ENCODE measurements around the gene CENPT. TPM values are rescaled to one million over a fixed set of nuclear protein-coding genes. Genes with fewer than 3 reads are reported as not detected.

CENPT gene
- total RNA-seq, 2 donors from 2014 or later = 57.1 to 122 TPM

DNA sequence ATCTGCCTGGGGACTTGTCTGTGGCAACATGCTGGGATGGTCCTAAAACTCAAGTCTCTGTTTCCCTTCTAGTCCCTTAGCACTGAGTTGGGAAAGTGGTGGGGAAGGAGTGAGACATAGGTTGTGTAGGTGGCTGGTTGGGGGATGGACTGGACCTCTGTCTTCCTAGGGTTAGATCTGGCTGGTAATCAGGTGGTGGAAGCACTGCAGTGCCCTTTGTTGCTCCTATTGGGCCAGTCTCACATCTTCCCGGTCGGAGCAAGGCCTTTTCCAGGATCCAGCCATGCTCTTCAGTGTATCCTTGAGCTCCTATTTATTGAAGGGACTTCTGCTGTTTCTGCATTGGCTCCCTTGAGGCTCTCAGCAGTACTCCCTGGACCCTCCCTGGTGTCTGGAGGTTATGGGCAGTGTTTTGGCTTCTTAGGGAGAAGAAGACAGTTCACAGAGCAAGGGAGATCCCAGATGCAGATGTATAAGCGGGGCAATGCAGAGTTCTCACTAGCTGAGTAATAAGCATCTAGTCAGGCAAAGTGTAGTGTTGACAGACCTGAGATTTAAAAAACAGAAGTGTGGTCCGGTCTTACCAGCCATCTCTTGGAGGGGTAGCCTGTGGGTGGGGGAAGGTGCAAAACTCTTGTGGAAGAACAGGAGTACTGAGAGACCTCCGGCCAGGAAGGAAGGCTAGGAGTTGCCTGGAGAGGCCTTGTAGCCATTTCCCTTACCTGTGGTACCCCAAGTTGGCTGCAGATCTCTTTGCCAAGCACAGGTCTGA lies 2.0 kb downstream of the CENPT start:
- H3K4me3 ChIP-seq = no peak overlapping the region
- TF ChIP-seq, protein P1, sequence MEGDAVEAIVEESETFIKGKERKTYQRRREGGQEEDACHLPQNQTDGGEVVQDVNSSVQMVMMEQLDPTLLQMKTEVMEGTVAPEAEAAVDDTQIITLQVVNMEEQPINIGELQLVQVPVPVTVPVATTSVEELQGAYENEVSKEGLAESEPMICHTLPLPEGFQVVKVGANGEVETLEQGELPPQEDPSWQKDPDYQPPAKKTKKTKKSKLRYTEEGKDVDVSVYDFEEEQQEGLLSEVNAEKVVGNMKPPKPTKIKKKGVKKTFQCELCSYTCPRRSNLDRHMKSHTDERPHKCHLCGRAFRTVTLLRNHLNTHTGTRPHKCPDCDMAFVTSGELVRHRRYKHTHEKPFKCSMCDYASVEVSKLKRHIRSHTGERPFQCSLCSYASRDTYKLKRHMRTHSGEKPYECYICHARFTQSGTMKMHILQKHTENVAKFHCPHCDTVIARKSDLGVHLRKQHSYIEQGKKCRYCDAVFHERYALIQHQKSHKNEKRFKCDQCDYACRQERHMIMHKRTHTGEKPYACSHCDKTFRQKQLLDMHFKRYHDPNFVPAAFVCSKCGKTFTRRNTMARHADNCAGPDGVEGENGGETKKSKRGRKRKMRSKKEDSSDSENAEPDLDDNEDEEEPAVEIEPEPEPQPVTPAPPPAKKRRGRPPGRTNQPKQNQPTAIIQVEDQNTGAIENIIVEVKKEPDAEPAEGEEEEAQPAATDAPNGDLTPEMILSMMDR (IDR thresholded peaks at IDR 0.05) = no peak
- no peak for TF ChIP-seq POLR2A (IDR thresholded peaks at IDR 0.05)
- WGBS, 2 donors = 70 to 79% methylated on average over 5 of the region's 5 CpGs
- ATAC-seq (no peak), DNase-seq (no peak)
- peak overlapping the region; percentile 75 to 96 (median 90) for H3K27ac ChIP-seq
- peaks cover 61% of the 10 kb centered on the region for H3K4me1 ChIP-seq
- H3K9me3 ChIP-seq = no peaks in the 10 kb centered on the region
- no peaks in the 10 kb centered on the region for H3K36me3 ChIP-seq (replicated peaks in 1 of 2; ENCODE audit: insufficient read depth in 1 of 2, low read depth in 2 of 2)
- intact Hi-C loops (cut with DNase I) = no loop called here
- H3K27me3 ChIP-seq = no peaks in the 10 kb centered on the region

GRCh38 chr16:67844497-67844896 lies 3.0 kb downstream of the CENPT start:
- H3K9me3 ChIP-seq = no peaks in the 10 kb centered on the region
- H3K36me3 ChIP-seq (replicated peaks in 1 of 2; ENCODE audit: insufficient read depth in 1 of 2, low read depth in 2 of 2) = no peaks in the 10 kb centered on the region
- TF ChIP-seq, protein P1 (IDR thresholded peaks at IDR 0.05) = peak in 1 of 7 experiments; percentile 5
- no peak for TF ChIP-seq POLR2A (IDR thresholded peaks at IDR 0.05)
- no peak for ATAC-seq
- intact Hi-C loops (cut with DNase I) = no loop called here
- no peak overlapping the region for H3K27ac ChIP-seq
- H3K4me3 ChIP-seq = no peak overlapping the region
- 43 to 62% methylated on average over 1 to 4 of the region's 4 CpGs for WGBS, 2 donors
- H3K4me1 ChIP-seq = peaks cover 61% of the 10 kb centered on the region
- no peaks in the 10 kb centered on the region for H3K27me3 ChIP-seq
- DNase-seq = no peak

- Histone ChIP-seq H3K9me3 (no peaks in the 10 kb centered on the region), H3K36me3 (replicated peaks in 1 of 2; ENCODE audit: insufficient read depth in 1 of 2, low read depth in 2 of 2) (no peaks in the 10 kb centered on the region), H3K27me3 (no peaks in the 10 kb centered on the region), H3K4me1 (peaks cover 52% of the 10 kb centered on the region), H3K27ac (peak overlapping the region; percentile 96 to 99 (median 98)), H3K4me3 (peak overlapping the region; percentile 25 to 33)
- intact Hi-C loops (cut with DNase I) = no loop called here
- TF ChIP-seq, protein P1 (IDR thresholded peaks at IDR 0.05) = no peak
- TF ChIP-seq POLR2A (IDR thresholded peaks at IDR 0.05) = no peak
- DNase-seq (no peak), ATAC-seq (no peak)
- 7 to 12% methylated on average over 11 of the region's 11 CpGs for WGBS, 2 donors
Observed at GRCh38 chr16:67843343-67843765, 4.1 kb downstream of the CENPT start.

DNA sequence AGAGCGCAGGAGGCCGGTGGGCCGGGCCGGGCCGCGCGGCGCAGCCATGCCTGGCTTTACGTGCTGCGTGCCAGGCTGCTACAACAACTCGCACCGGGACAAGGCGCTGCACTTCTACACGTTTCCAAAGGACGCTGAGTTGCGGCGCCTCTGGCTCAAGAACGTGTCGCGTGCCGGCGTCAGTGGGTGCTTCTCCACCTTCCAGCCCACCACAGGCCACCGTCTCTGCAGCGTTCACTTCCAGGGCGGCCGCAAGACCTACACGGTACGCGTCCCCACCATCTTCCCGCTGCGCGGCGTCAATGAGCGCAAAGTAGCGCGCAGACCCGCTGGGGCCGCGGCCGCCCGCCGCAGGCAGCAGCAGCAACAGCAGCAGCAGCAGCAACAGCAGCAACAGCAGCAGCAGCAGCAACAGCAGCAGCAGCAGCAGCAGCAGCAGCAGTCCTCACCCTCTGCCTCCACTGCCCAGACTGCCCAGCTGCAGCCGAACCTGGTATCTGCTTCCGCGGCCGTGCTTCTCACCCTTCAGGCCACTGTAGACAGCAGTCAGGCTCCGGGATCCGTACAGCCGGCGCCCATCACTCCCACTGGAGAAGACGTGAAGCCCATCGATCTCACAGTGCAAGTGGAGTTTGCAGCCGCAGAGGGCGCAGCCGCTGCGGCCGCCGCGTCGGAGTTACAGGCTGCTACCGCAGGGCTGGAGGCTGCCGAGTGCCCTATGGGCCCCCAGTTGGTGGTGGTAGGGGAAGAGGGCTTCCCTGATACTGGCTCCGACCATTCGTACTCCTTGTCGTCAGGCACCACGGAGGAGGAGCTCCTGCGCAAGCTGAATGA lies 4.8 kb downstream of the CENPT start:
- Histone ChIP-seq H3K4me3 (peak overlapping the region; percentile 25 to 33), H3K36me3 (replicated peaks in 1 of 2; ENCODE audit: insufficient read depth in 1 of 2, low read depth in 2 of 2) (no peaks in the 10 kb centered on the region), H3K27ac (peak overlapping the region; percentile 96 to 99 (median 98)), H3K27me3 (no peaks in the 10 kb centered on the region), H3K9me3 (no peaks in the 10 kb centered on the region), H3K4me1 (peaks cover 46% of the 10 kb centered on the region)
- TF ChIP-seq POLR2A (IDR thresholded peaks at IDR 0.05) = peak in 2 of 3 donors; percentile 35 to 36
- TF ChIP-seq, protein P1 (IDR thresholded peaks at IDR 0.05) = peak in 4 of 7 experiments; percentile 14 to 34 (median 23)
- ATAC-seq = peak; percentile 25
- DNase-seq = peak; percentile 60 to 68 (median 60)
- 0 to 5% methylated on average over 8 to 67 of the region's 67 CpGs for WGBS, 2 donors
- intact Hi-C loops (cut with DNase I) = no loop called here

Measured in body of pancreas (tissue), 4 donors.